ENCODE results near the gene ASB6. TPM values are rescaled to one million over a fixed set of nuclear protein-coding genes. Genes with fewer than 3 reads are reported as not detected.
"Not testable (repeated sequence)": the region's sequence is repeated elsewhere in the genome, so short reads cannot be mapped to it uniquely, and the experiment has no call there.

Gene ASB6
- total RNA-seq, 2 experiments from 2014 or later, result 24.9 to 25.1 TPM

DNA sequence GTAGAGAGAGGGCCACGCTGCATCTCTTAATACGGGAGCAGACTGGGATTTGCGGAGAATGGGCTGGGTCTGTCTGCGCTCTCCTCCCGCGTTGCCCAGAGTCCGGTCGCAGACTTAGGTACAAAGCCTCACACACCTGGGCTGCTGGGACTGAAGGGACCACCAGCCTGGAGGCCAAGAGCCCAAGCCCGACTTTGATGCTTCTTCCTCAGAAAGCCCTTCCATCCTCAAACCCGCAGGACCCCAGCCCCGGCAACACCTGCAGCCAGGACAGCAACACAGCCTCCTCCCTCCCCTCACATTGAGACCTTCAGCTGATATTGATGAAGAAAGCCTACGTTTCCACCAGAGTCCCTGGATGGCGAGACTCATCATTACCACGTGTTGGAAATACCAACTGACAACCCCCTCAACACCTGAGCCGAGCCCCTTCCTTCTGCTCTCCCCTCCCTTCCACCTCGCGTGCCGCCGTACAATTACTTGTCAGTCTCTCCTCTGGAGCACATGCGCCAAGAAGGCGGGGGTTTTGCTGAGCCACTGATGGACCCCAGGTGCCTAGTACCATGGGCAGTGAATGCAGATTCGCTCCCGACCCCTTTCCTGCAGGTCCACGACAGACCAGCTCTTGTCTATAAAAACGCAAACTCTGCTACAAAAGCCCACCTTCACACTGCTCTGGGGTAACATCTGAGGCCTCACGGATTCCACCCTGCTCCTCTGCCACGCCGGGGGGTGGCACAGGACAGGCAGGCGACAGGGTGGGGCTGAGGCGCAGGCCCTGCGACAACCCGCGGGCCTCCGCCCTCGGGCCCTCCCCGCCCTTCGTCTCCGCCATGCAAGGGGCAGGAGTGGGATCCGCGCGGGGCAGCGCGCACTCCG lies 841 bp downstream of the ASB6 start:
- H3K4me1 Mint-ChIP-seq, result peaks cover 11% of the 10 kb centered on the region
- no peak for DNase-seq
- H3K27ac Mint-ChIP-seq, result peak overlapping the region; percentile 74
- peak overlapping the region; percentile 84 for H3K4me3 Mint-ChIP-seq
- no peaks in the 10 kb centered on the region for H3K9me3 Mint-ChIP-seq
- peaks cover 11% of the 10 kb centered on the region for H3K36me3 Mint-ChIP-seq
- no peaks in the 10 kb centered on the region for H3K27me3 Mint-ChIP-seq

DNA sequence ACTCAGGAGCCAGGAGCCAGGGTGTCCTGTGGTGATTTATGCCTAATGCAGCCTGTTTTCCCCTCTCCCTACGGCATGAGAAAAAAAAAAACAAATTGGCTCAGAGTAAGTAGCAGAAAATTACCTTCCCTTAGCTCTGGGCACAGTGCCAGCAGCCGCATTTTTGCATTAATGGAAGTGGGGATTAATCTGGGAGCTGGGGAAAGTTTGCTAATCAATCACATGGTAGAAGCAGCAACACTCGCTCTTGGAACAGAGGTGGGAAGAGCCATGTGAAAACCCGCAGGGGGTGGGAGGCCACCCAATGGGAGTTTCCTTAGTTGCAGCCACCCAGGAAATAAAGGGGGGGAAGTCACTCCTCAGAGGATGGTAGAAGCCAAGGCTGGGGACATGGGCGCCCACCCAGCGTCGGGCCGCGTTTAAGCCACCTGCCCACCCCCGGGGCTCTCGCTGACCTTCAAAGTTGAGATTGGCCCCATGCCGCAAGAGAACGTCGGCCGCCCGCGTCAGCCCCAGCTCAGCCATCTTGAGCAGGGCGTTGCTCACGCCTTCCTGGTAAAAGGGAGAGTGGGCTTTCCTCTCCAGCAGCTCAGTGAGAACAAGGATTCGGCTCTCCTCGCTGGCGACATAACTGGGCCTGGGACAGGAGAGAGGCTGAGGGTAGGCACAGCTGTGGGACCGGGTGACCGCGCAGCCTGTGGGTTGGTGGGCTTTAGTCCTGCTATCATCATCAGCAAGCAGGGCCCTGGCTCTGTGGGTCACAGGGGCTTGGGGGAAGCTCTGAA lies 1.7 kb downstream of the ASB6 start:
- peak overlapping the region; percentile 84 for H3K4me3 Mint-ChIP-seq
- no peaks in the 10 kb centered on the region for H3K27me3 Mint-ChIP-seq
- DNase-seq, result no peak
- H3K27ac Mint-ChIP-seq, result no peak overlapping the region
- peaks cover 14% of the 10 kb centered on the region for H3K36me3 Mint-ChIP-seq
- peaks cover 11% of the 10 kb centered on the region for H3K4me1 Mint-ChIP-seq
- no peaks in the 10 kb centered on the region for H3K9me3 Mint-ChIP-seq

DNA sequence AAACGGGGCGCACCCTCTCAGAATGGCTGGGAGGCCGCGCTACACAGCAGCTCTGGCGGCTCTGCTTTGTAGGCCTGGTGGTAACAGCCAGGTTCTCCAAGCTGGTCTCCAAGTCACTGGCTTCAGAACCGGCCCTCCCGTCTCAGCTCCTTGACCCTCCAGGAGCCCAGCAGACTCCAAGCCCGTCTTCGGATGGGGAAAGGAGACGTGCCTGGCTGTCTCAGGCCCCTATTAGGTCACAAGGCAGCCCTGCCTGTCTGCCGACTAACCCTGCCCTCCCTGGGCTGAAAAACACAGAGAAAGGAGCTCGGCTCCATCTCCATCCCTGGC lies 2.2 kb downstream of the ASB6 start:
- no peak for DNase-seq
- Mint-ChIP-seq H3K4me3 (peak overlapping the region; percentile 84), H3K4me1 (peaks cover 11% of the 10 kb centered on the region), H3K27ac (no peak overlapping the region), H3K36me3 (peaks cover 20% of the 10 kb centered on the region), H3K9me3 (no peaks in the 10 kb centered on the region), H3K27me3 (no peaks in the 10 kb centered on the region)

DNA sequence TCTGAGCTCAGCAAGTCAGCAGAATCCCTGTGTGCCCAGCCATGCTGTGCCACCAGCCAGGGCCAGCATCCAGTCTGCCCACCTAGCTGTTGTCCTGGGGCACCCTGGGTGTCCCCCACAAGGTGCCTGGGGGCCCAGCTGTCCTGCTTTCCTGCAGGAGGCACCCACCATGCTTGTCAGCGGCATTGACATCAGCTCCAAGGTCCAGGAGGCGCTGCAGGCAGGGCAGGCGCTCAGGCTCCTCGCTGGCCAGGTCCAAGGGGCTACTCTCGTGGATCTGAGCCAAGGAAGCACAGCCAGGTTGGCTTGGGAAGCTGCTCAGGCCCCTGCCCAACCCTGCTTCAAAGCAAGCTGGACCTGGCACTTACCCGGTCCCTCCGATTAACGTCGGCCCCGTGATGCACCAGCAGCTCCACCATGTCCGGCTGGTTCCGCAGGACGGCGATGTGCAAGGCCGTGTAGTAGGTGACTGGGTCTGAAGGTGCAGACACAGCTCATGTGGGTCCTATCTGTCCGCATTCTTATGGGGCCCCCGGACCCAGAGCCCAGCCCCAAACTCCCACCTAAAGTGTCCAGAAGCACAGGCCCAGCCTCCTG lies 2.8 kb downstream of the ASB6 start:
- H3K9me3 Mint-ChIP-seq, result no peaks in the 10 kb centered on the region
- peaks cover 21% of the 10 kb centered on the region for H3K36me3 Mint-ChIP-seq

DNA sequence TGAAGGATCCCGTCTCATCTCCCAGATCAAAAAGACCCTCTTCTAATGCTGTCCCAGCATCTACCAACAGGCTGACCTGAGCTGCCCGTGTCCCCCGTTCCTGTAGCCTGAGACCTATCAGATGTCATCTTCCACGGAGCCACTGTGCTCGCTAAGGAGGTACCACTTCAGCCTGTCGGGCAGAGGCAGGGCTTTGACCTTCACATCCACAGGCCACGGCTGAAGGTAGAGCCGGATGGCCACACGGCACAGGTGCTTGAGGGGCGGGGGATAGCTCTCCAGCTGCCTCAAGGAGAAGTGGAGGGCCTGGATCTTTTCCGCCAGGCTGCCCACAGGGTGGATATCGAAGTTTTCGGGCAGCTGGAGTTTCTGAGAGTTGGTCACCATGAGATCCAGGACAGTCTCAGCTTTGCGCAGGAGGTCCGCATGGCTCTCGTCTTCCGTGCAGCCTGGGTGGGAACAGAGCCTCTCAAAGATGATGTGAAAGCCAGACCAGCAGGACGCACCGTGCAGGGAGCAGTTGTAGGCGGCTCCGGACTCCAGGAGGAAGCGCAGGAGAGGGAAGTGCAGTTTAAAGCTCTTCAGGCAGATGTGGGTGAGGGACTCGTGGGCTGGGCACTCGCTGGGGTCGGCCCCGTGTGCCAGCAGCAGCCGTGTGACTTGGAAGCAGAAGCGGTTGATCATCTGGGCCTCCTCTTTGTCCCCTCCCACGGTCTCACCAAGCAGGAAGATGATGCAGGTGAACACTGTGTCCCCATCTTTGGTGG lies 4.1 kb downstream of the ASB6 start:
- Mint-ChIP-seq H3K27me3 (no peaks in the 10 kb centered on the region), H3K36me3 (peaks cover 21% of the 10 kb centered on the region), H3K4me1 (peaks cover 11% of the 10 kb centered on the region), H3K4me3 (no peak overlapping the region), H3K9me3 (no peaks in the 10 kb centered on the region), H3K27ac (peak overlapping the region; percentile 16)
- no peak for DNase-seq

More for the DNA sequence above, 2.8 kb downstream of the ASB6 start:
- Mint-ChIP-seq H3K4me3 (no peak overlapping the region), H3K4me1 (peaks cover 11% of the 10 kb centered on the region), H3K27me3 (no peaks in the 10 kb centered on the region), H3K27ac (no peak overlapping the region)
- no peak for DNase-seq

DNA sequence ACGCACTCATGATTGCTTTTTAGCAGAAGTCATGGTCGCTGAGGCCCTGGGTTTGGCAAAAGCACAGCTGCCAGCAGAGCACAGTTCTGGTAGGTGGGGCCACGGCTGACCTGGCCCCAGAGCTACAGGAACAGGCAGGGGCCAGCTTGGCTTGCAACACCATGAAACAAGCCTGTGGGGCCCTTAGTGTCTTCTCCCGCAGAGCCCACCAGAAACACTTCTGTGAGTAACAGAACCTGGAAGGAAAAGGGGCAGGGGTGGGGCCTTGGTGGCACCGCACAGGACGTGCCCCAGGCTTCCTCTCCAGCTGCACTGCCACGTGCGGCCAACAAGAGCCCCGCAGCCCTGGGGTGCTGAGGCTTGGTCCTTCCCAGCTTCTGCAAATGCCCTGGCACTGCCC lies 4.8 kb downstream of the ASB6 start:
- Mint-ChIP-seq H3K27me3 (no peaks in the 10 kb centered on the region), H3K9me3 (no peaks in the 10 kb centered on the region), H3K4me1 (peaks cover 9% of the 10 kb centered on the region), H3K36me3 (peaks cover 21% of the 10 kb centered on the region), H3K4me3 (no peak overlapping the region), H3K27ac (no peak overlapping the region)
- DNase-seq, result no peak

DNA sequence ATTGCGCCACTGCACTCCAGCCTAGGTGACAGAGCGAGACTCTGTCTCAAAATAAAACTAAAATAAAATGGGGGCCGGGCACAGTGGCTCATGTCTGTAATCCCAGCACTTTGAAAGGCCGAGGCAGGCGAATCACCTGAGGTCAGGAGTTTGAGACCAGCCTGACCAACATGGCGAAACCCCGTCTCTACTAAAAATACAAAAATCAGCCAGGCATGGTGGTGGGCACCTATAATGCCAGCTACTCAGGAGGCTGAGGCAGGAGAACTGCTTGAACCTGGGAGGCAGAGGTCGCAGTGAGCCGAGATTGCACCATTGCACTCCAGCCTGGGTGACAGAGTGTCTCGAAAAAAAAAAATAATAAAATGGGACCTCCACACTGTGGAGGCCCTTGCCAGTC lies 5.6 kb downstream of the ASB6 start:
- not testable (repeated sequence) for H3K27me3 Mint-ChIP-seq, H3K27ac Mint-ChIP-seq, H3K4me3 Mint-ChIP-seq, H3K9me3 Mint-ChIP-seq, DNase-seq
- H3K4me1 Mint-ChIP-seq, result peaks cover 12% of the 10 kb centered on the region
- H3K36me3 Mint-ChIP-seq, result peaks cover 25% of the 10 kb centered on the region

DNA sequence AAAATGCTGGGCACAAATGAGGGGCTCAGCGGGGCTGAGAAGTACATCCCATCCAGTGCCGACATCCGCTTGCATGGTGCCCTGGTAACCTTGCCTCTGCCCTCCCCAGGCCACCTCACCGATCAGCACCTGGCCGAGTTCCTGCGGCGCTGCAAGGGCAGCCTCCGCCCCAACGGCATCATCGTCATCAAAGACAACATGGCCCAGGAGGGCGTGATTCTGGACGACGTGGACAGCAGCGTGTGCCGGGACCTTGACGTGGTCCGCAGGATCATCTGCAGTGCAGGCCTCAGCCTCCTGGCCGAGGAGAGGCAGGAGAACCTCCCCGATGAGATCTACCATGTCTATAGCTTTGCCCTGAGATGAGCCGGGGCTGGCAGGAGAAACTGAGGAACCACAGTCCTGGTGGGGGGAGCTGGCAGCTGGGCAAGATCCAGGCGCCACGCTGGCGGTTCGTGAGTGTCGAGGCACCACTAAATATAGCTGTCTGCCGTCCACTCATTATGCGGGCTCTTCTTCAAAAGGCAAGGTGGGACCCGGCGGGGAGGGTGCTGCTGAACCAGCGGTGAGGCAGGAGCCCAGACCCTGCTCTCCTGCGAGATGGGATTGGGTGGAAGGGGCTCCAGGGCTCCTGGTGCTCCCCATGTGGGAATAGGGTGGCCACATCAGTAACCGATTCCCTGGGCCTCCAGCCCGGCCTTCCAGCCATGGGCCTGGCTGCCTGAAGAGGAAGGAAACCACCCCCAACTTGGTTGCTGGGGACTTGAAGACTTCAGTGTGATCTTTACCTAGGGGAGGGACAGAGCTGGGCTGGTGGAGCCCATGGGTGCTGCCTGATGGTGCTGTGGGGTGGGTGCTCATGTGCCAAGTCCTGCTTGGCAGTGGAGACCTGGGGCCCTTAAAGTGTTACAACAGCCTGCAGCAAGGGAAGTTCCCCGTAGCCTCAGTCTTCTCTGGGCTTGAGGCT lies 6.6 kb downstream of the ASB6 start:
- Mint-ChIP-seq H3K4me3 (no peak overlapping the region), H3K27ac (no peak overlapping the region), H3K4me1 (peaks cover 8% of the 10 kb centered on the region), H3K9me3 (no peaks in the 10 kb centered on the region), H3K36me3 (peaks cover 22% of the 10 kb centered on the region), H3K27me3 (no peaks in the 10 kb centered on the region)
- DNase-seq, result no peak

DNA sequence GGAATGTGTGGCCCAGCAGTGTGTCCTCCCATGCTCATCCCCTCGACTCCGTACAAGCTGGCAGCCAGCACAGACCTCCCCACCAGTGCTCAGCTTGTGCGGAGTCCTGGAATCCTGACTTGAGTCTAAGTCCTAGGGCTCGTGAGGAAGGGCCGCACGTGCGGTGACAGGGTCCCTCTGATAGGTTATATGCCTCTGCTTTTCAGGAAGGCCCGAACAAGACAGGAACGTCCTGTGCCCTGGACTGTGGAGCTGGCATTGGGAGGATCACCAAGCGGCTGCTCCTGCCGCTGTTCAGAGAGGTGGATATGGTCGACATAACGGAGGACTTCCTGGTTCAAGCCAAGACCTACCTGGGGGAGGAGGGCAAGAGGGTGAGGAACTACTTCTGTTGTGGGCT lies 8.1 kb downstream of the ASB6 start:
- DNase-seq, result no peak
- H3K4me1 Mint-ChIP-seq, result peaks cover 21% of the 10 kb centered on the region
- peaks cover 22% of the 10 kb centered on the region for H3K36me3 Mint-ChIP-seq
- H3K27ac Mint-ChIP-seq, result no peak overlapping the region
- H3K9me3 Mint-ChIP-seq, result no peaks in the 10 kb centered on the region
- H3K4me3 Mint-ChIP-seq, result no peak overlapping the region
- H3K27me3 Mint-ChIP-seq, result no peaks in the 10 kb centered on the region

DNA sequence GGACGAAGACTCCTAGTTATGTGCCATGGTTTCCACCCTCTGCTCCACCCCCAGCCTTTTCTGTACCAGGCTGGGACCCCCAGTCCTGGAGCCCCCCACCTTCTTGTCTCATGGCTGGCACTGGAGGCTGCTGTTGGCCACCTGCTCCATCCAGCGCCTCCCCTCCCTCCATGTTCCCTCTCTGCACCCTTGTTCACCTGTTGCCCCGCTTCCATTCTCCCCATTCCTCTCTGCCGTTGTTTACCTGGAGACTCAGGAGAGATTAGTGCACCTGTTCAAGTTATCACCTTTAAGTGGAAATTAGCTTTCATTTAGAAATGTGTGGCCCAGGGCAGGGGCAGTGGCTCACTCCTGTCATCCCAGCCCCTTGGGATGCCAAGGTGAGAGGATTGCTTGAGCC lies 8.7 kb downstream of the ASB6 start:
- Mint-ChIP-seq H3K27ac (no peak overlapping the region), H3K4me1 (peaks cover 27% of the 10 kb centered on the region), H3K4me3 (no peak overlapping the region), H3K36me3 (peaks cover 19% of the 10 kb centered on the region), H3K9me3 (no peaks in the 10 kb centered on the region), H3K27me3 (no peaks in the 10 kb centered on the region)
- no peak for DNase-seq

DNA sequence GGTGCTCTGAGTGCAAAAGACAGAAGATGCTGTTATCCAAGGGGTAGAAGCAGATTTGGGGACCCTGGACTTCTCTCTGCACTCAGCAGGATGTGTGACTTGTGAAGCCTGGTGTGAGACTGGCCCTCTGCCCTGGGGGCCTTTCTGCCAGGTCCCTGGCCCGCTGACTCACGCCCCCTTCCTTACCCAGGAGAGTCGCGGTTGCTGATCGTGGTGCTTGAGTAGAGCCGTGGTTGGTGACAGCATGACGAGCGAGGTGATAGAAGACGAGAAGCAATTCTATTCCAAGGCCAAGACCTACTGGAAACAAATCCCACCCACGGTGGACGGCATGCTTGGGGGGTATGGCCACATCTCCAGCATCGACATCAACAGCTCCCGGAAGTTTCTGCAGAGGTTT lies 9.5 kb downstream of the ASB6 start:
- peaks cover 20% of the 10 kb centered on the region for H3K36me3 Mint-ChIP-seq
- H3K4me1 Mint-ChIP-seq, result peaks cover 35% of the 10 kb centered on the region
- H3K27me3 Mint-ChIP-seq, result no peaks in the 10 kb centered on the region
- H3K4me3 Mint-ChIP-seq, result no peak overlapping the region
- no peaks in the 10 kb centered on the region for H3K9me3 Mint-ChIP-seq
- H3K27ac Mint-ChIP-seq, result no peak overlapping the region
- DNase-seq, result no peak

DNA sequence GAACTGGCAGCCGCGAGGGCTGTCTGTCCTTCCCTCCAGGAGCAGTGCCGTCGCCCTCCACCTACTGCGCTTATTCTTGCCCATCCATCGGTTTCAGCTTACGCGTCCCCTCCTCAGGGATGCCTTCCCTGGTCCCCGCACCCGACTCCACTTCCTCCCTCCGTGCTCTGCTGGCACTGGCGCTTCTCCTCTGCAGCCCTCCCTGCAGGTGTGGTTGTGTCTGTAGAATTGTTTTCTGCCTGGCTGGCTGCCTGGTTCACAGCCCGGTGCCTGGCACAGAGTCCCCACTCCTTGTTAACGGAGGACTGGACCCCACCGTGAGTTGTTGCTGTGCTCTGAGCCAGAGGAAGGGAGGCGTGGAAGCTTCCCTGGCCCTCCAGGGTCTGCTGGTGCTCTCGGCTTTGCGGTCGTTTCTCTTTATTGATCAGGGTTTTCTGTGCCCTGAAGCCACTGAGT lies 10.2 kb downstream of the ASB6 start:
- no peaks in the 10 kb centered on the region for H3K9me3 Mint-ChIP-seq
- peaks cover 41% of the 10 kb centered on the region for H3K4me1 Mint-ChIP-seq
- H3K36me3 Mint-ChIP-seq, result peaks cover 24% of the 10 kb centered on the region
- peak overlapping the region; percentile 54 for H3K27ac Mint-ChIP-seq
- H3K27me3 Mint-ChIP-seq, result no peaks in the 10 kb centered on the region
- no peak overlapping the region for H3K4me3 Mint-ChIP-seq
- DNase-seq, result no peak

DNA sequence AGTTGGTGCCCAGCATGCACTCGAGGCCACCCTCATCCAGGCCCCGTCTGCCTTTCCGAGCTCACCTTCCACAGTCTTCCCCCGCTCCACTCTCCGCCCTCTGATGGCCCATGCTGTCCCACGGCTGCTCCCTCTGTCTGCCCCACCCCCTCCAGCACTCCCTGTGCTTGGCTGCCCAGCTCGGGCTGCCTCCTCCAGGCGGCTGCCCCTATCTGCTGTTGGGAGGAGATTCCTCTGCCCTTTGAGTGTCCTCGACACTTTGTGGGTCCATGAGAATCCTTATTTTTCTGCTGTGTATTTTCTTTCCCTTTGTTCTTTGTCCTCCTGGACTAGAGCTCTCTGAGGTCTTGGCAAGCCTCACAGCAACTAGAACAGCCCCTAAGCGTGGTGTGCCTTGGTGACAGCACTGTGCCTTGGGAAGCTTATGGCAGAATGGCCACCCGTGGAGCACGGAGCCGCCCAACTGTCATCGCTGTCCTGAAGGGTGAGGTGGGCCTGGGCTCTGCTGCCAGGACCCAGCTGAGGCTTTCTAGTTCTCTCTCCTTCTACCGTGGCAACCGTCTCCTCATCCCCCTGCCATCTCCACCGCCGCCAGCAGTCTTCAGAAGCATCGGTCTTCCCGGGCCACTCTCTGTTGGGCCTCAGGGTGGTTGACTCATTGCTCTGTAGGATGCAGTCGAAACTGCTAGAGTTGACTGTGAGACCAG lies 10.8 kb downstream of the ASB6 start:
- H3K9me3 Mint-ChIP-seq, result no peaks in the 10 kb centered on the region
- H3K4me1 Mint-ChIP-seq, result peaks cover 41% of the 10 kb centered on the region
- H3K4me3 Mint-ChIP-seq, result no peak overlapping the region
- peaks cover 24% of the 10 kb centered on the region for H3K36me3 Mint-ChIP-seq
- H3K27me3 Mint-ChIP-seq, result no peaks in the 10 kb centered on the region
- peak overlapping the region; percentile 43 for H3K27ac Mint-ChIP-seq
- no peak for DNase-seq
